Dermis blood vessel endothelial cell (primary cell): Measurements from ENCODE around the gene ZNF81. TPM values are rescaled to one million over a fixed set of nuclear protein-coding genes. Genes with fewer than 3 reads are reported as not detected.
"Not testable (repeated sequence)": the region's sequence is repeated elsewhere in the genome, so short reads cannot be mapped to it uniquely, and the experiment has no call there.

Experiments used
- DNase-seq: peaks from one replicate; pipeline ENCODE4 v3.0.0; 2010
- total RNA-seq: library from RNA; depleted of rRNA; stranded (reverse); fragments of >200 nt; gene quantifications from 2 replicates; pipeline ENCODE4 v1.2.3, GENCODE V29; 2014

Gene ZNF81
- 6.7 and 10.0 TPM in 2 replicates for total RNA-seq

DNA sequence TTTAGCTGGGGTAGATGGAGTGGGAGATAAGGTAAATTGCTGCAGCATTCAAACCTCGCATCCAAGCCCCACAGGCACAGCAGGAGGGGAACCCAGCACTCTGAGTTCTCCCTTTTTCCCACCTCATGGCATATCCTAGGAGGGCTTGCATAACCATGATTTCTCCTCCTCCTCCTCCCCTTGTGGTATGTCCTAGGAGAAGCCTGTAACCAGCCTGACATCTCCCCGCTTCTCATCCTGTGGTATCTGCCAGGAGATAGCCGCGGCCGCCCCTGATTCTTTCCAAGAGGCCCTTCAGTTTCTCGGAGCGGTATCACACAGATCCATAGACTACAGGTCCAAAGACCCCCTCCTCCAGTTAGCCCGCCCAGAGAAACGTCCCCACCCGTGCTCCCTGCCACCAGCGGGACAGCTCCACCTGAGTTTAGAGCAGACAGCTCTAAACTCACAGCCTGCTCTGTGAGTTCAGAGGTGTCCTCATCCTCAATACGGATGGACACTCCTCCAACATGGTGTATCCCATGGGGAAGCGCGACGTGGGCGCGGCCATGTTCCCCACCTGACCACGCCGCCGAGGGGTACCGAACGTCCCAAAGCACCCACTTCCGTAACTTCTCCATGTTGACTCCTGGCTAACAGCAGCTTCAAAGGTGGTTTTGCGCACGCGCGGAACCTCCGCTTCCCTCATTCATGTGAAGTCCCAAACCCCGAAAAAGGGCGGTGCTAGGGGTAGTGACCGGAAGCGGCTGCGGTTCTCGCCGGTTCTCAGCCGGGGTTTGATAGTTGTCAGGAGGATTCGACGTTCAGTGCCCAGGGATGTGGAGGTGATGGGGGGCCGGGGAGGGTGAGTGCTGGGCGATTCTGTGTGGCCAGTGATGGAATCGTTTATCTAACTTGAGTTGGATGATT, at the start of gene ZNF81:
Gene ZNF81, plus strand, starts transcription at position 739 of the 909 bp plus-strand sequence. CDS start 9,366 bp downstream, outside the sequence.
- DNase-seq = peak; percentile 95

- no peak for DNase-seq
Measured at GRCh38 chrX:47796433-47796906, 40.2 kb upstream of the ZNF81 start.

DNA sequence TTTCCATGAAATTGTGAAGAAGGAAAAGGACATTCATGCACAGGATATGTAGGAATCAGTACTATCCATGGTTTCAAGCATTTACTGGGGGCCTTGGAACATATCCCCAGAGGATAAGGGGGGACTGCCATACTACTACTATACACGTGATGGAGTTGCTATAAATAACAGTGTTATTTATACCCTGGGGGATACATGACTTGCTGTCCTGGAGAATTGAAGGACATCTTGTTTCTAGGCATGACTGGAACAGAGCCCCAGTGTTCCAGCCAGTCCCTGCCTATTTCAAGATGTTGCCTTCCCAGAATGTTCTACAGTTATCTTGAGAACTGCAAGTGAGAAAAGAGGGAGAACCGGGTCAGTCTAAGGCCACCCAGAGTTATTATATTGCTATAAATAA, 39.6 kb upstream of the ZNF81 start:
- no peak for DNase-seq

DNA sequence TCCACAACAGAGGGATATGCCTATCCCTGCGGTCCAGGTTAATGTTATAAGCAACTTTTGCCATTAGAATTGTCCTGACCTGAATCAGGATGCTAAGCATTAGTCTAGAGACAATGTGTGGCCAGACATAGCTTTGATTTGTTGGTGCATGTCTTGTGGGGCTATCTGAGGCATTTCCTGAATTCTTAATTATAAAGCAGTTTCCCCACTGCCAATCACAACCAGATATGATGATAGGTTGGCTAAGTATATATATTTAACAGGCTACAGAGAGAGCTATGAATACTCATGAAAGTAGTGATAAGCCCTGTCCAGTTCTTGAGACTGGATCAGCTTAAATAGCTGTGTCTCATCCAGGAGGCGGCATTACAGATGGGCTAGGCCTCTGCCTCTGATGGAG, 37.8 kb upstream of the ZNF81 start:
- DNase-seq = no peak

DNA sequence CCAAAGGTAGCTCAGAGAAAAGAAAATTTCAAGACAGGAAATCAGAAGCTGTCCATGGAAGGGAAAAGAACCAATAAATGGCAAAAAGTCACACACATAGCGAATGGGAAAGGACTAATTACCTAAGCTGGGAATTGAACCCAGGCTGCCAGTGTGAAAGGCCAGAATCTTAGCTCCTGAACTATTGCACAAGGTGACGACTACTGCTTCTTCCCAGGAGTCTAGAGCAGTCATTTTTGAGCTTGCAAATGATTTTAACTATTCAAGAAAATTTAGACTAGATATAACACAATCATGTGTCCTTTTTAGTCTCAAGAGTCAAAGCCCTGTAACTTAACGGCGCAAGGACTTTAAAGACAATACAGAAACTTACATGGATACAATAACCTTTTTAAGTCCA, 34.1 kb upstream of the ZNF81 start:
- DNase-seq = no peak

- not testable (repeated sequence) for DNase-seq
Measured at GRCh38 chrX:47803103-47803502, 33.6 kb upstream of the ZNF81 start.

DNA sequence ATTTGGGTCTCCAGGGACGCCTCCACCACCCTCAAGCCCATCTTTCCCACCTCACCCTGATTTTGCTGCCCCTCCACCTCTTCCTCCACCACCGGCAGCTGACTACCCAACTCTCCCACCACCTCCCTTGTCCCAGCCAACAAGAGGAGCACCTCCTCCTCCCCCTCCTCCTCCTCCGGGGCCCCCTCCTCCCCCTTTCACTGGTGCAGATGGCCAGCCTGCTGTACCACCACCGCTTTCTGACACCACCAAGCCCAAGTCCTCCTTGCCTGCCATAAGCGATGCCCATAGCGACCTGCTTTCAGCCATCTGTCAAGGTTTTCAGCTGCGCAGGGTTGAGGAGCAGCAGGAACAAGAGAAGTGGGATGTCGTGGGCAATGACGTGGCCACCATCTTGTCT, 32.4 kb upstream of the ZNF81 start:
- no peak for DNase-seq

DNA sequence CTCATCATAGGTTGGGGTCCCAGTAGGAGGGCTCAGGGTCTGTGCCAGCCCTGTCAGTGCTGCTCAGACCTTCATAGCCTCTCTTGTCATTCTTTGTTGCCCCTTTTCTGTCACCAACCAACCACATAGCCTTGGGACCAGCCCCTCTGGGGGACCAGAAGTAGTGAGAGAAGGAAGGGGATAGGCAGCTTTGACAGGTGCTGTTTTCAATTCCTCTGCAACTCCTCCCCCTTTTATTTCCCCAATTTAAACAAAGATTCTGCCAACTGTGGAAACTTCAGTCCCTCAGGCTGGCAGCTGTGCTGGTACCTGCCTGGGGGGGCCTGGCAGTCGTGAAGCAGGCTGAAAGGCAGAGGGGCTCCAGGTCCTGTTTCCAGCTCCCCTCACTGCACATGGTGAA, 30.9 kb upstream of the ZNF81 start:
- not testable (repeated sequence) for DNase-seq

DNA sequence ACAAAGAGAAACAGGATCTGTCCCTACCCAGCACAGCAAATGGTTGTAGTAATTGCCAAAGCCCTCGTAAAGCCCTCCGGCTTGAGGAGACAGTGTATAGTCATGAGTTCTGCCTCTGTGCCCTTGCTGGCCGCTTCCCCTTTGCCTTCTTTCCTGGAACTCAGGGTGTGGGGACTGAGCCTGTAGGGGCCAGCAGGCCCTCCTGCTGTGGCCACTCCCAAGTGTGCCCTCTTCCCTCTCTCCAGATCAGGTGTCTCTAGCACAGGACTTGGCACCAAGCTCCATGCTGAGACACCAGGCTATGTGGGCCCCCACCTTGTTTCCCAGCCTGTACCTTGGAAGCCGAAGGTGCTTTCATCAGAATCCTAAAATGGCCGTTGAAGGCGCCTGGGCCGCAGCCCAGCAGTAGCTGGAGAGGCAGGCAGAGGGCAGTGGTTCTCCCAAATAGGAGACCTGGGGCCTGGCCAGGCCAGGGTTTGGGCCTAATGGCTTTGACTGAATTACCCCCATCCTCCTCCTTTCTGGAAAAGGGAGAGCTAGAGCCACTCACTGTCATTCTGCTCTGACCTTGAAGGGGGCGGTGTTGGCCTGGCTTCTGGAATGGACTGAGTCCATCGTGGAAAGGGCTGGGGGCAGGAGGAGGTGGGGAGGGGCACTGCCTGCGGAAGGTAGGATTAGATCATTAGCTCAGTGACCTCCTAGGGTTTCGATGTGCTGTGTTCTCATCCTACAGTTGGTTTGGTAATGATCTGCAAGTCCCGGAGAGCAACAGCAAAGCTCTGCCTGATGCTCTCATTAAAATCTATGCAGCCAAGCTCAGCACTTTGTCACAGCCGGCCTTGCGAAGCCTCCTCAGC, 30.1 kb upstream of the ZNF81 start:
- DNase-seq = not testable (repeated sequence)

- DNase-seq = not testable (repeated sequence)
Measured at GRCh38 chrX:47807272-47807538, 29.5 kb upstream of the ZNF81 start.

GRCh38 chrX:47807548-47807947, 29.2 kb upstream of the ZNF81 start:
- DNase-seq = no peak

DNA sequence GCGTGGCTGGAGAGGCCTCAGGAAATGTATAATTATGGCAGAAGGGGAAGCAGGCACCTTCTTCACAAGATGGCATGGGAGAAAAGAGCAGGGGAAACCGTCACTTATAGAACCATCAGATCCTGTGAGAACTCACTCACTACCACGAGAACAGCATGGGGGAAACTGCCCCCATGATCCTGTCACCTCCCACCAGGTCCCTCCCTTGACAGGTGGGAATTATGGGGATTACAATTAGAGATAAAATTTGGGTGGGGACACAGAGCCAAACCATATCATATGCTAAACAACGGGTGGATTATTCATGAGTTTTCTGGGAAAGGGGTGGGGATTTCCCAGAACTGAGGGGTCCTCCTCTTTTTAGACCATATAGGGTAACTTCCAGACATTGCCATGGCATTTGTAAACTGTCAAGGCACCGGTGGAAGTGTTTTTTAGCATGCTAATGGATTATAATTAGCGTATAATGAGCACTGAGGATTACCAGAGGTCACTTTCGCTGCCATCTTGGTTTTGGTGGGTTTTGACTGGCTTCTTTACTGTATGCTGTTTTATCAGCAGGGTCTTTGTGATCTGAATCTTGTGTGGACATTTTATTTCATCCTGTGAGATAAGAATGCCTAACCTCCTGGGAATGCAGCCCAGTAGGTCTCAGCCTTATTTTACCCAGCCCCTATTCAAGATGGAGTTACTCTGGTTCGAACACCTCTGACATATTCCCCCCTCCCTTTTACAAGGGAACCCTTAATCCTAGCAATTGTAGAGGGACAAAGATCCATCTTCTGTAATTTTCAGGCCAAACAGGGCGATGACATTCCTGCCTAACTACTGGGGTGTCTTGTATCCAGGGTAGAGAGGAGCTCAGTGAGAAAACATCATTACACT, 27.6 kb upstream of the ZNF81 start:
- no peak for DNase-seq

GRCh38 chrX:47814851-47815250, 21.9 kb upstream of the ZNF81 start:
- no peak for DNase-seq

- peak; percentile 37 for DNase-seq
Measured at GRCh38 chrX:47815901-47816845, 20.5 kb upstream of the ZNF81 start.

DNA sequence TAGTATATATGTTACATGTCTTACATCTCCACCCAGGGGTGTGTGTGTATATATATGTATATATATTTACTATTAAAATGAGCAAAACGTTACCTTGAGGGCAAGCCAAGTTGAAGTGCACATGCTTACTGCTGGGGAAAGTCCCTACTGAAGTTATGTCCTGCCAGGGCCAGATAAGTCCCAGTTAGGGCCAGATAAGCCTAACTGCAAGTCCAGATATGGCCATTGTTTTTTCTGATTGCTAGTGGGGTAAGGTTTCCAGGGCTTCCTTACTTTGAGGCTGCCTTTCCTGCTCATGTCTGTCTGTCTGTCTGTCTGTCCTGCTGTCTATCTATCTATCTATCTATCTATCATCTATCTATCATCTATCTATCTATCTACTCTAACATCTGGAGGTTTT, 19.3 kb upstream of the ZNF81 start:
- peak; percentile 45 for DNase-seq

- DNase-seq = no peak
Measured at GRCh38 chrX:47817897-47818296, 18.8 kb upstream of the ZNF81 start.

DNA sequence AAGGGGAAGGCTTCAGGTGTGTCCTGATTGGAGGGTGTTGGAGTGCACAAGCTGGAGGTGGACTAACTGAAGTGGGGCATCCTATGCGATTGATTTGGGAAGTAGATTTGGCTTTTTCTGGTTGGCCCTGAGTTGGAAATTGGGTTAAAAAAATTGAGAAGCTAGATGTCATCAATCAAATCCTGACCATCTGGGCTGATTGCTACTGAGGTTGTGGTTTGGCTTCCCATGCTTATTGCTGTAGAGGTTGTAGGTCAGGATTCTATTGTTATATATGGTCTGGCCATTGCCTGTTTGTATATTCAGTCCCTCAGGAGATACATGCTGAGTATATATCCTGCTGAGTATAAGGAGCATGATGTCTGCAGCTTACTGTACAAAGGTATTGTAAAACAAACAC, 7.7 kb upstream of the ZNF81 start:
- DNase-seq = no peak

- peak; percentile 65 for DNase-seq
Measured at GRCh38 chrX:47831788-47832187, 4.9 kb upstream of the ZNF81 start.

DNA sequence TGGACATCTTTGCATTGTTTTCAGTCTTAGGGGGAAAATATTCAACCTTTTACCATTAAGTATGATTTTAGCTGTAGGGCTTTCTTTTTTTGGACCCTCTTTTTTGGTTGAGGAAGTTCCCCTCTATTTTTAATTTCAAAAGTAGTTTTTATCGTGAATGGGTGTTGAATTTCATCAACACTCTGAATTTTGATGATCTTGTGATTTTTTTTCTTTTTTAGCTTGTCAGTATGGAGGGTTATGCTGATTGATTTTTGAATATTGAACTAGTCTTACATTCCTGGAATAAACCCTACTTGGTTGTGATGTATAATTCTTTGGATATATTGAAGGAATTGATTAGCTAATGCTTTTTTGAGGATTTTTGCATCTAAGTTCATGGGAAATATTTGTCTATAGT, 1.7 kb downstream of the ZNF81 start:
- no peak for DNase-seq

GRCh38 chrX:47840111-47840510, 3.4 kb downstream of the ZNF81 start:
- no peak for DNase-seq

GRCh38 chrX:47843363-47843762, 6.7 kb downstream of the ZNF81 start:
- DNase-seq = no peak
